Putamen (tissue), 1 donor: ENCODE results near the gene SPINK9.

Source experiments
- DNase-seq: peaks from one replicate; pipeline ENCODE4 v3.0.0-alpha.2; 2016; ENCODE audit warnings: low spot score

The SPINK9 gene

GRCh38 chr5:148368299-148368698 is 32.9 kb downstream of the SPINK9 start:
- no peak for DNase-seq

DNA sequence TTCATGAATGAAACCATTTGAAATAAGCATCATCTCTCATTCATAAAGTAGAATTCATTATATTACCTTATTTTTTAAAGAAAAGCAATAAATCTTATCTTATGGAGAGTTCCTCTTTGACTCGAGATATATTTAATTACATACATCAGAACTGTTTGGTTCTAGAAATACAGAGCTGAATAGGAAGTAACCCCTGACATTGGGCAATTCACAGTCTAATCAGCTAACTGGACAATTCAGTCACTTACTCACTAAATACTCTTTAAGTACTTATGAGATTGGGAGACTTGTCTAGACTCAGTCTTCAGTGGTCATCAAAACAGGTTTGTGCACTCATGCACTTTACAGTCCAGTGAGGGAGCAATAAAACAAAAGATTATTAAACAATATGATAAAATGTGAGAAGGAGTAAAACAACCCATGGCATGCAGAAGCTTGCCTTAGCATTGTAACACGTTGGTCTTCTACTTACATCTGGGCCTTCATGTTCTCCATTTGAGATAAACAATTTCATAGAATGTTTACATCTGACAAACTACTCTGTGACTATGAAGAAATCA is 36.9 kb downstream of the SPINK9 start:
- no peak for DNase-seq

DNA sequence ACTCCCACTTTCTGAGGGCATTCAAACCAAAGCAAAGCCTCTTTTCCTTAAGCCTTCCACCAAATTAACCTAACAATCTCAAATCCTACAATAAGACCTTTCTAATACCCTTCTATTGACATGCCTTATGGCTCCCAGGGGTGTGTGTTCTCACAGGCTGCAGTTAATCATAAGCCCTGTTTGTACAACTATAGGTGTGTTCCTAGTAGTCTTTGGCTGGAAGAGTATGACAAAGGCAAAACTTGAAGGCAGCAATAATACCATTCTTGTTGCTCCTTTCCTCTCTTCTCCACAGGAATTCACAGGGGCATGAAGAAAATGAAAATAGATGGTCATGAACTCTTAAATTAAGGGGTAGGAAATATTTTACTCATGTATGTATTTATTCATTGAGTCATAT is 37.5 kb downstream of the SPINK9 start:
- DNase-seq = no peak

DNA sequence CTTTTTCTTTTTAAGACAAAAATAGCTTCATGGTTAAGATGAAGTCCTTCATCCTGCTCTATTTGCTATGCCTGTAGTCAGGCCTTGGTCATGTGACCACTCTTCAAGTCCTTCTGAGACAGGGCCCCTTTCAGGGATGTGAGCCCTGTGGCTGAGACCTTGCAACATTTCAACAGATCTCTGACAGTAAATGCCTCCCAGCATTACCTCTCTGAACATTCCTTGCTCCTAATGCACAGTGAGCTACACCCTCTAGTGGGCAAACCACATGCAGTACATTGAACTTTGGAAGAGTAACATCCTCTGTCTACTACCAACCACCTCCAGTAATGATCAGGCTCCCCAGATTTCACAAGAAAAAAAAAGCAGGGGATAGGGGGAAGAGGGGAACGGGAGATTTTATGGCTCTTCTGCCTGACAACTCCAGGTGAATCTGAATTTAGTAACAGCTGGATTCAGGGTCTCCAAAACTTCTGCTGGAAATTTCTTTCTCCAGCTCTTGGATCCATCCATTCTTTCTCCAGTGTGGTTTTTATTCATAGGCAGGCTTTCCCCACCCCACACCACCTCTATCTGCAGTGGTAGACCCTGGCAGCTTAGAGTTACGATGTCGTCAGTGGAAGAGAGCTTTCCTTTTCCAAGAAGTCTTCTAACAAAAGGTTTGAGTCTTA is 39.5 kb downstream of the SPINK9 start:
- peak; percentile 32 for DNase-seq

- no peak for DNase-seq
These were observed 40.8 kb downstream of the SPINK9 start for GRCh38 chr5:148376198-148376597.

GRCh38 chr5:148378670-148379069 is 43.3 kb downstream of the SPINK9 start:
- DNase-seq = no peak

DNA sequence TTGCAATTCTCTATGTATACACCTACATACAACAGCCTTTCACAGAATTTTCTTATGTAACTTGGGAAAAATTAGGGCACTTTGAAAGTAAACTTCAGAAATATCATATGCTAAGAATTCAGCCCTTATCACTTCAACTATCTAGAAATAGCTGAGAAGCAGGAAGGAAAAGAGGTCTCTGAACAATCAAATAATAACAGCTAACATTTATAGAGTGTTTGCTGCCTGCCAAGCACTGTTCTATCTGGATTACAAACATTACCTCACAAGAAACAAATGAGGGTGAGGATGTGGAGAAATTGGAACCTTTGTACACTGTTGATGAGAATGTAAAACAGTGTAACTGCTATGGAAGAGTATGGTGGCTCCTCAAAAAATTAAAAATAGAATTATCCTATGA is 44.0 kb downstream of the SPINK9 start:
- DNase-seq = no peak

DNA sequence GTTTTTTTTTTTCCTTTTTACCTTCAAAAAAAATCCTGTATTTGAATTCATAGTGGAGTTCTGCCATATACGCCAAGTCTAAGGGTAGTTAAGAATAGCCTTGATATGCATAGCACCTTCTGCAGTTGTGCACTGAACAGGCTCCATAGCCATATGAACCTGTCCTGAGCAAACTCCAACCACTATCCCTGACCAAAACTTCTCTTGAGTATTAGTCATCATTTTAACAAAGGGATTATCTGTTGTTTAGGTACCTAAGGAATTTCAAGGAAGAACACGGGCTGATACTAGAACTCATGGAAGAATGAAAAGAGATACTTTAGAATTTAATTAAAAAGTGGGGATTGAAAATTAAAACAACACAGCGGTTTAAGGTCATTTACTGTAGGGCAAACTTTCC is 46.5 kb downstream of the SPINK9 start:
- no peak for DNase-seq

GRCh38 chr5:148382961-148383360 is 47.6 kb downstream of the SPINK9 start:
- DNase-seq = peak; percentile 9

GRCh38 chr5:148383564-148384379 is 48.4 kb downstream of the SPINK9 start, which contains the start of gene FBXO38:
FBXO38 (plus strand) TSS chr5:148383958; CDS start chr5:148394777, 10,819 bp downstream.
- DNase-seq = peak; percentile 96

DNA sequence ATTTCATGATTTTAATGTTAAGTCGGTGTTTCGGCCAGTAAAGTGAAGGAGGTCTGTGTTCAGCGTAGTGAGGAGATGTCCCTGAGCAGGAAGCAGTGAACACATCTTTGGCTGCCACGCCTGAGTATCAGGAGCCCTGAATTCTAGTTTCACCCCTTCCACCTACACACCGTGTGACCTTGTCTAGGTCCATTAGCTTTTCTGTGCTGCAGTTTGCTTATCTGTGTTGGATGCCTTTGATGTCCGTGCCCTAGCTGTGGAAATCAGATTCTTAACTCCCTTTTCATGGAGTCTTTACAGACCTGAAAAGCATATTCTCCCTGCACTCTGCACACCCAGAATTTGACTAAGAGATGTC is 49.0 kb downstream of the SPINK9 start:
- peak; percentile 3 for DNase-seq

DNA sequence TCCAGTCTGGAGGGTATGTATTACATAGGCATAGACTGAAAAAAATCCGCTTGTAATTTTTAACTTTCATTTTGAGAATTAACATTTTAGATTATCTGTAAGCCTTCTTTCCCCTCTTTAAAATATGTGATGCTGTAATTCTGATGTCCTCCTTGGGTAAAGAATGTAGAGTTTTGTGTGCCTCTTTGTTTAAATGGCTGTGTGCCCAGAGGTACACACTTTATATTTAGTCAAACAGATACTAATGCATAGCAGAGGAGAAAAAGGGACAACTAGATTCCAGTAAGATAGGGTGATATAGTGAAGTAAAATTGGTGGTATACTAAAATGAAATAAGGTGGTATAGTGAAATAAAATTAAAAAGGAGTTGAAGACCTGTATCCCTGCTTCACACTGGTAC is 49.7 kb downstream of the SPINK9 start:
- DNase-seq = no peak

DNA sequence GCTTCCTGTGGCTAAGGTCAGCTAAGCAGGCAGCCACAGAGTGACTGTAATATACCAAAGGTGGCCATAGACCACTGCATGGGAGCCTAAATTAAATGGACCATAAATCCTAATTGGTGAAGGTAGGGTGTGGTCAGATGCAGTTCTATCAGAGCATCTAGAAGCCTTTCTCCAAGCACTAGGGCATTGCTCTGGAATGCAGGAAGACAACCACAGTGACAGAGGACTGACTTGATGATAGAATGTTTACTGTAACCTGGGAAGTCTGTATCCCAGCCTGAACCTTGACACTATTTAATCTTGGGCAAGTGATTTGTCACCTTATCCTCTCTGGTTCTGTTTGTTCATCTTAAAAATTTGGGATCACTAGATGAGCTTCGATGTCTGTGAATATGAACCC is 50.7 kb downstream of the SPINK9 start:
- DNase-seq = no peak

DNA sequence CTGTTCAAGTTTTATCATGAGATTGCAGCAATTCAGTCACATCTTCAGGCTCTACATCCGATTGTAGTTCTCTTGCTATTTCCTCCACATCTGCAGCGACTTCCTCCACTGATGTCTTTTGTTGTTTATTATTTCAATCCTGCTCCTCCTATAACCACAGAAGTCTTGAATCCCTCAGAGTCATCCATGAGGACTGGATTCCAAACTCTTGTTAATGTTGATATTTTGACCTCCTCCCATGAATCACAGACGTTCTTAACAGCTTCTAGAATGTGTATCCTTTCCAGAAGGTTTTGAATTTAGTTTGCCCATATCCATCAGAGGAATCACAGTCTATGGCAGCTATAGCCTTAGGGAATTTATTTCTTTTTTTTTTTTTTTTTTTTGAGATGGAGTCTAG is 52.0 kb downstream of the SPINK9 start:
- DNase-seq = no peak

DNA sequence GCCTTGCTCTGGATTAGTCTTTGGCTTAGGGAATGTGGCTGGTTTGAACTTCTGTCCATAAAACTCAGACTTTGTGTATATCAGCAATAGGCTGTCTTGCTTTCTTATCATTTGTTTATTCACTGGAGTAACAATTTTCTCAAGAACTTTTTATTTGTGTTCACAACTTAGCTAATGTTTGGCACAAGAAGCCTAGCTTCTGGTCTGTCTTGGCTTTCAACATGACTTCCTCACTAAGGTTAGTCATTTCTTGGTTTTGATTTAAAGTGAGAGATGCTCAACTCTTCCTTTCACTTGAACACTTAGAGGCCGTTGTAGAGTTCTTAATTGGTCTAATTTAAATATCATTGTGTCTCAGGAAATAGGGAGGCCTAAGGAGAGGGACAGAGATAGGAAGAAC is 53.3 kb downstream of the SPINK9 start:
- DNase-seq = no peak
